Ovary (tissue), 9 donors: ENCODE measurements around the gene SAYSD1. TPM values are rescaled to one million over a fixed set of nuclear protein-coding genes. Genes with fewer than 3 reads are reported as not detected.

Experiments
- DNase-seq, 5 donors: peaks; one replicate each; pipeline ENCODE4 v3.0.0-alpha.2; 2019 to 2020
- H3K27ac ChIP-seq, 2 donors: fragments of 200-600 bp; one replicate each; pipeline versions ENCODE4 v1.5.1 to v1.8.0; 2019 to 2022
- H3K27me3 ChIP-seq: fragments of 200-600 bp; one replicate; pipeline ENCODE4 v1.8.0; 2022
- H3K36me3 ChIP-seq: fragments of 200-600 bp; sonication (generic); one replicate; pipeline ENCODE4 v1.5.1; 2019
- H3K4me1 ChIP-seq: one replicate; pipeline ENCODE4 v1.8.1; 2013; ENCODE audit warnings: mild to moderate bottlenecking, moderate library complexity; ENCODE audit not compliant: insufficient read depth
- H3K4me3 ChIP-seq: fragments of 200-600 bp; sonication (generic); one replicate; pipeline ENCODE4 v1.5.1; 2017
- H3K9me3 ChIP-seq, 2 donors: fragments of 200-600 bp in 1 of 2; sonication (generic) in 1 of 2; one replicate each; pipeline versions ENCODE4 v1.5.1 to v1.8.1; 2013 to 2019; ENCODE audit warnings: mild to moderate bottlenecking in 1 of 2, moderate library complexity in 1 of 2
- CTCF ChIP-seq, 3 donors: fragments of 450-650 bp in 2 of 3; fragments of 200-600 bp in 1 of 3; IDR thresholded peaks; one replicate each; pipeline versions ENCODE4 v1.5.1 to v1.8.0; 2016 to 2022; ENCODE audit warnings: antibody characterized with exemption in 3 of 3, mild to moderate bottlenecking in 1 of 3
- EP300 ChIP-seq: sonication (generic); formaldehyde crosslinking; IDR thresholded peaks from one replicate; pipeline ENCODE4 v1.6.1; 2017; ENCODE audit warnings: antibody characterized with exemption
- POLR2A ChIP-seq: fragments of 450-650 bp; IDR thresholded peaks from one replicate; pipeline ENCODE4 v1.6.1; 2017; ENCODE audit warnings: antibody characterized with exemption, mild to moderate bottlenecking, moderate library complexity
- WGBS, 3 donors: extraction: QIAGEN DNeasy Blood & Tissue Kit in 1 of 3; methylation state at CpG; one replicate each; pipeline versions ENCODE4 v1.1.5 to v1.1.7; 2013 to 2017; 5-methylcytosine and 5-hydroxymethylcytosine counted together
- intact Hi-C, 4 donors: fragments of 100-400 bp; cut with DNase I; formaldehyde crosslinking; loops; one replicate each; pipeline versions ENCODE4 v1.11.0 to v1.15.1; 2022 to 2023
- polyA plus RNA-seq, 2 donors: library from polyadenylated mRNA; stranded (reverse); fragments of 200-250 nt in 1 of 2; fragments of 350-450 nt in 1 of 2; fragmentation: Illumina TruSeq in 1 of 2; extraction: RNeasy Lipid Tissue Mini Kit (QIAGEN cat#74804) in 1 of 2; gene quantifications; one replicate each; pipeline ENCODE4 v1.2.3, GENCODE V29; 2013 to 2014
- total RNA-seq, 7 donors: library from RNA; depleted of rRNA in 2 of 7; stranded (reverse); fragments of >200 nt in 2 of 7; fragmentation: NEBNext Ultra II Directional in 3 of 7; extraction: Animal tissue kit (Norgen Biotek cat#: 25700) in 3 of 7; gene quantifications; one replicate each; pipeline versions ENCODE4 v1.1.0 to v1.2.4, GENCODE V29; 2016 to 2023
- donor health status: DM: no; HTN: no; CAD: no; lungs with moderate emphysema.
- donor health status: DM: no; HTN: no; CAD: no.
- donor health status: Bipolar disorder and iron deficiency.
- donor health status: DM: yes; HTN: yes; CAD: no.
- donor health status: DM: no; HTN: no; CAD: no.
- donor health status: DM: yes; HTN: yes; CAD: no.

SAYSD1 gene
- total and polyA plus RNA-seq, 9 donors: 11.4 to 17.7 (median 15.3) TPM

- no peak for TF ChIP-seq POLR2A
- TF ChIP-seq EP300: no peak
- no peak for TF ChIP-seq CTCF (IDR thresholded peaks at IDR 0.05)
- DNase-seq: no peak
- 1% methylated on average over 11 of the region's 11 CpGs for WGBS, 3 donors
Observed at GRCh38 chr6:39114388-39114703, 640 bp downstream of the SAYSD1 start.

DNA sequence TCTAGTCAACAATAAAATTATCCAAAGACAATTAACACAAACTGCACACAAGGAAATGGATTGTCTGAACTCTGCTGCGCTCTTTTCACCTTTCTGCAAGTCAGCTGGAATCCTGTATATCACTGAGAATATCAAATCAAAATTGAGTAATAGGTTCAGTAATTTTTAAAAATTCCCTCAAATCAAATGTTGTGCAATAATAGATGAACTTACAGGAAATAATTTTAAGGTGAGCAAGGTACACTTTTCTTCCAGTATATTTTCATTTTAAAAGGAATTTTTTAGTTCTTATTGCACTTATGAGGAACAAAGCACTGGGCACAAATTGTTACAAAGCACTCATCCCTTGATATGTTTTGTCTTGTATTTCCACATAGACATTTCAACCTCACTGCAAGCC lies 1.2 kb downstream of the SAYSD1 start:
- 95 to 98% (median 98%) methylated on average over 1 of the region's 1 CpG for WGBS, 3 donors
- Histone ChIP-seq H3K36me3 (no peaks in the 10 kb centered on the region), H3K27me3 (no peaks in the 10 kb centered on the region), H3K9me3 (no peaks in the 10 kb centered on the region), H3K4me1 (peaks cover 2% of the 10 kb centered on the region), H3K4me3 (peak overlapping the region; percentile 74), H3K27ac (no peak overlapping the region)
- intact Hi-C loops: no loop called here
- TF ChIP-seq EP300: no peak
- TF ChIP-seq CTCF (IDR thresholded peaks at IDR 0.05): no peak
- TF ChIP-seq POLR2A: no peak
- no peak for DNase-seq

More at GRCh38 chr6:39114388-39114703, 640 bp downstream of the SAYSD1 start:
- intact Hi-C loops: no loop called here
- peaks cover 2% of the 10 kb centered on the region for H3K4me1 ChIP-seq
- H3K27ac ChIP-seq: peak overlapping the region; percentile 83 to 89
- no peaks in the 10 kb centered on the region for H3K36me3 ChIP-seq
- H3K9me3 ChIP-seq: no peaks in the 10 kb centered on the region
- H3K27me3 ChIP-seq: no peaks in the 10 kb centered on the region
- peak overlapping the region; percentile 74 for H3K4me3 ChIP-seq

DNA sequence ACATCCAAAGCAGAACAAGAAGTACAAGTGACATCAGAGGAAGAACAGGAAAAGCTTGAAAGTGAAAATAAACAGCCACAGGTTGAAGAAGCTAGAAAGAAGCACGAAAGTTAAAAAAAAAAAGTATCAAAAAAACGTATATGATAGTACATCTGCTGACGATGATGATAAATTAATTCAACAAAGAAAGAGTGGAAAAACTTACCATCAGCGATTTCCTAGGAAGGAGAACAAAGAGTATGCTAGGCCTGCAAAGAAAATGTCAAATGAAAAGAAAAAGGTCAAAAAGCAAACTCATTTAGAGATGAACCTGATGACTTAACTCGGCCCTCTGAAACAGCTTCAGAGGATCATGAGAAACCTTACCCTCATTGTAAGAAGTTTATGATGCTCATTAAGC lies 3.7 kb downstream of the SAYSD1 start:
- Histone ChIP-seq H3K27ac (no peak overlapping the region), H3K4me1 (peaks cover 2% of the 10 kb centered on the region), H3K27me3 (no peaks in the 10 kb centered on the region), H3K36me3 (no peaks in the 10 kb centered on the region), H3K9me3 (no peaks in the 10 kb centered on the region), H3K4me3 (no peak overlapping the region)
- no peak for DNase-seq
- TF ChIP-seq CTCF (IDR thresholded peaks at IDR 0.05): no peak
- no peak for TF ChIP-seq EP300
- TF ChIP-seq POLR2A: no peak
- intact Hi-C loops: no loop called here
- WGBS, 3 donors: 81 to 90% (median 87%) methylated on average over 5 of the region's 5 CpGs

DNA sequence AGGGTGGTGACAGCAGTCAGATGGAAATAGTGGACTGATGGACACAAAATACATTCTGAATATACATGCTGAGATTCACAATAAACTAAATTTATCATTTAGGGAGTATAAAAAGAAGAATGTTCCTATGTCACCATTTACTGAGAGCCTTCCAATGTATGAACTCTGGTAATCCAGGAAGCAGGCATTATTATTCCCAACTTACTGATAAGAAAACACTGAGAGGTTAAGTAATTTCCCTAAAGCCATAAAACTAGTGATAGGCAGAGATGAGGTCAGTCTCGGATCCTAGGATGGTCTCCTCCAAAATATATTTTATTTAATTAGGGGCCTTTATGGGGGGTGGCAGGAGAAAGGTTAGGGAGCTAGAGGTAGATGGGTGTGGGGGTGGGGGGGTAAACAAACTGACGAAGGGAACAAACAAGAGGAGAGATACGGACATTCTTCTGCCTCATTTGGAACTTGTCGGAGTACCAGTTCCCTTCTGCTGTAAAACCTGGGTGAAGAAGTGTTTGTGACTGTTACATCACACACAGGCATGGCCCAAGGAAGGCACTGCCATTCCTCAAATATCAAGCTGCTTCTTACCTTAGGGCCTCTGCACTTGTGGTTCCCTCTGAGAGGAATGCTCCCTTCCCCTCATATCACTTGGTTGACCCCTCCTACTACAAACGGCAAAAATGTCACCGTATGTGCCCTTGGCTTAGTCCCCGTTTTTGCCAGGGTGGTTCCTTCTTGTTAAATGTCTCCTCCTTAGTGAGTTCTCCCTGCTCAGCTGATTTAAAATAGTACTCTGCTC lies 6.7 kb downstream of the SAYSD1 start:
- intact Hi-C loops: loop anchor here in 1 of 4 donors (10.0 kb wide), 1 partner anchor 107 kb away; no protein-coding TSS in a partner anchor
- no peaks in the 10 kb centered on the region for H3K9me3 ChIP-seq
- H3K4me3 ChIP-seq: no peak overlapping the region
- H3K27me3 ChIP-seq: no peaks in the 10 kb centered on the region
- no peaks in the 10 kb centered on the region for H3K4me1 ChIP-seq
- no peak for DNase-seq
- H3K27ac ChIP-seq: no peak overlapping the region
- TF ChIP-seq EP300 (no peak), CTCF (IDR thresholded peaks at IDR 0.05) (no peak), POLR2A (no peak)
- 86 to 91% (median 88%) methylated on average over 7 of the region's 7 CpGs for WGBS, 3 donors
- no peaks in the 10 kb centered on the region for H3K36me3 ChIP-seq
